ENCODE data around the gene PMF1. TPM values are rescaled to one million over a fixed set of nuclear protein-coding genes. Genes with fewer than 3 reads are reported as not detected.

Gene PMF1
- total and polyA plus RNA-seq, 2 experiments from 2014 or later, result 112 to 118 TPM

GRCh38 chr1:156177919-156178654 lies 34.7 kb upstream of the PMF1 start:
- Mint-ChIP-seq H3K4me1 (peaks cover 34% of the 10 kb centered on the region), H3K4me3 (no peak overlapping the region), H3K27ac (no peak overlapping the region), H3K27me3 (ENCODE audit: insufficient read depth, low read depth, poor library complexity) (peaks cover 11% of the 10 kb centered on the region), H3K36me3 (ENCODE audit: low read depth) (peaks cover 2% of the 10 kb centered on the region; the same call in 1 of the 3 replicates), H3K9me3 (no peaks in the 10 kb centered on the region)
- Histone ChIP-seq H3K4me2 (peak overlapping the region; percentile 61; the same call in 1 of the 2 replicates), H3K27me3 (ENCODE audit: insufficient read depth) (no peaks in the 10 kb centered on the region), H3K79me2 (replicated peaks; ENCODE audit: insufficient read depth) (no peaks in the 10 kb centered on the region), H3F3A (replicated peaks; ENCODE audit: low read depth) (peaks cover 14% of the 10 kb centered on the region), H3K4me3 (no peak overlapping the region), H3K27ac (ENCODE audit: low read depth) (peak overlapping the region; percentile 100; the same call in 1 of the 2 replicates), H4K20me1 (replicated peaks; ENCODE audit: insufficient read depth) (no peaks in the 10 kb centered on the region), H3K36me3 (ENCODE audit: insufficient read depth) (no peaks in the 10 kb centered on the region), H2AFZ (0 out of 2 replicates have a peak overlapping the region, but pooled peaks have one; percentile 56), H3K9me2 (ENCODE audit: insufficient read depth) (no peaks in the 10 kb centered on the region), H3K4me1 (ENCODE audit: insufficient read depth) (peaks cover 33% of the 10 kb centered on the region)
- no peak for TF ChIP-seq POLR2AphosphoS5 (IDR thresholded peaks at IDR 0.05; ENCODE audit: low read depth)
- TF ChIP-seq ZNF462 (CRISPR knock-in tag; IDR thresholded peaks at IDR 0.05), result no peak
- TF ChIP-seq STAT1 (IDR thresholded peaks at IDR 0.05; ENCODE audit: unreplicated experiment), result no peak
- TF ChIP-seq CREB1 (CRISPR knock-in tag; IDR thresholded peaks at IDR 0.05; ENCODE audit: low read depth), result no peak
- no peak for TF ChIP-seq ZNF331 (CRISPR knock-in tag; IDR thresholded peaks at IDR 0.05; ENCODE audit: low read depth)
- TF ChIP-seq NANOG (IDR thresholded peaks at IDR 0.05; ENCODE audit: borderline replicate concordance), result no peak
- no peak for ATAC-seq
- no peak for DNase-seq (ENCODE audit: low spot score)
